Esophagus squamous epithelium (tissue), 5 donors: ENCODE data around the gene BMPER. TPM values are rescaled to one million over a fixed set of nuclear protein-coding genes. Genes with fewer than 3 reads are reported as not detected.

Experiments
- DNase-seq: peaks from one replicate; lab custom pipeline; 2025; lab: John Stamatoyannopoulos, UW
- H3K27ac ChIP-seq, 4 donors: fragments of 200-600 bp; sonication (generic); one replicate each; pipeline ENCODE4 v1.5.1; 2016 to 2019; ENCODE audit warnings: mild to moderate bottlenecking in 1 of 4
- H3K27me3 ChIP-seq, 4 donors: fragments of 200-600 bp; sonication (generic); 1 replicate in 3 of 4; 2 replicates in 1 of 4; pipeline versions ENCODE4 v1.5.1 to v1.6.0; 2017 to 2021; ENCODE audit warnings: antibody characterized with exemption in 1 of 4
- H3K36me3 ChIP-seq, 3 donors: fragments of 200-600 bp; sonication (generic); one replicate each; pipeline ENCODE4 v1.5.1; 2016 to 2019
- H3K4me1 ChIP-seq, 3 donors: fragments of 200-600 bp; sonication (generic); one replicate each; pipeline ENCODE4 v1.5.1; 2017 to 2019
- H3K4me3 ChIP-seq, 4 donors: fragments of 200-600 bp; sonication (generic); 1 replicate in 3 of 4; 2 replicates in 1 of 4; pipeline ENCODE4 v1.5.1; 2016 to 2019; ENCODE audit warnings: mild to moderate bottlenecking in 2 of 4, moderate library complexity in 1 of 4
- H3K9me3 ChIP-seq, 3 donors: fragments of 200-600 bp; sonication (generic); one replicate each; pipeline ENCODE4 v1.5.1; 2016 to 2019
- POLR2A ChIP-seq, 4 donors: fragments of 450-650 bp; IDR thresholded peaks; one replicate each; pipeline ENCODE4 v1.6.1; 2017; ENCODE audit warnings: antibody characterized with exemption in 4 of 4, mild to moderate bottlenecking in 4 of 4, moderate library complexity in 3 of 4
- WGBS, 2 donors: methylation state at CpG; one replicate each; pipeline ENCODE4 v1.1.5; 2018; 5-methylcytosine and 5-hydroxymethylcytosine counted together
- intact Hi-C: fragments of 100-400 bp; cut with DNase I; formaldehyde crosslinking; loops from one replicate; pipeline ENCODE4 v1.15.0; 2022
- total RNA-seq, 4 donors: library from RNA; depleted of rRNA; stranded (reverse); fragments of >200 nt; gene quantifications; one replicate each; pipeline ENCODE4 v1.1.0, GENCODE V29; 2016
- TF ChIP-seq, protein P1 (sequence below), 6 experiments: fragments of 450-650 bp in 4 of 6; fragments of 200-600 bp in 2 of 6; sonication (generic) in 2 of 6; IDR thresholded peaks; one replicate each; pipeline ENCODE4 v1.5.1; 2016 to 2019; ENCODE audit warnings: antibody characterized with exemption in 6 of 6, mild to moderate bottlenecking in 4 of 6, moderate library complexity in 4 of 6
- donor health status: DM: yes; HTN: yes; CAD: no.

Gene BMPER
- total RNA-seq, 4 donors from 2014 or later, result 0.11 to 0.76 (median 0.34) TPM

DNA sequence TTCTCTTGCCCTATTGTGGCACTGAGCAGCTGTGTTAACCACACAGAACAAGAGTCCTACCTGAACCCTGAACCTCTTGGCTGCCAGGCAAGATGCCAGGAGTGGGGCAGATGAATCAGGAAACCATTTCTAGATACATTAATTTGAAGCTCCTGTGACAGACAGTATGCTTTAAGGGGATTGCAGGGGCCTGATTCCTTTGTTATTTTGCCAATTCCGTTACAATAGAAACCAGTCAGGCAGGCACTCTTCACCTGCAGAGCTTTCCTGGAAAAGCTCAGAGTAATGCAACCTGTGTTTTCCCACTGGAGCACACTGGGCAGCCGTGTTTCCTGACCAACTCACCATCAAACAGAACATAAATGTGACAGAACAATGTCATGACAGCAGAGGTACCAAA lies 233.1 kb downstream of the BMPER start:
- Histone ChIP-seq H3K27me3 (no peaks in the 10 kb centered on the region), H3K9me3 (no peaks in the 10 kb centered on the region), H3K36me3 (no peaks in the 10 kb centered on the region), H3K4me3 (no peak overlapping the region), H3K4me1 (peaks cover 0 to 8% (median 4%) of the 10 kb centered on the region in 3 donors), H3K27ac (no peak overlapping the region)
- WGBS, 2 donors, result 53 to 70% methylated on average over 2 of the region's 2 CpGs
- intact Hi-C loops, result no loop called here
- no peak for DNase-seq
- TF ChIP-seq, protein P1, sequence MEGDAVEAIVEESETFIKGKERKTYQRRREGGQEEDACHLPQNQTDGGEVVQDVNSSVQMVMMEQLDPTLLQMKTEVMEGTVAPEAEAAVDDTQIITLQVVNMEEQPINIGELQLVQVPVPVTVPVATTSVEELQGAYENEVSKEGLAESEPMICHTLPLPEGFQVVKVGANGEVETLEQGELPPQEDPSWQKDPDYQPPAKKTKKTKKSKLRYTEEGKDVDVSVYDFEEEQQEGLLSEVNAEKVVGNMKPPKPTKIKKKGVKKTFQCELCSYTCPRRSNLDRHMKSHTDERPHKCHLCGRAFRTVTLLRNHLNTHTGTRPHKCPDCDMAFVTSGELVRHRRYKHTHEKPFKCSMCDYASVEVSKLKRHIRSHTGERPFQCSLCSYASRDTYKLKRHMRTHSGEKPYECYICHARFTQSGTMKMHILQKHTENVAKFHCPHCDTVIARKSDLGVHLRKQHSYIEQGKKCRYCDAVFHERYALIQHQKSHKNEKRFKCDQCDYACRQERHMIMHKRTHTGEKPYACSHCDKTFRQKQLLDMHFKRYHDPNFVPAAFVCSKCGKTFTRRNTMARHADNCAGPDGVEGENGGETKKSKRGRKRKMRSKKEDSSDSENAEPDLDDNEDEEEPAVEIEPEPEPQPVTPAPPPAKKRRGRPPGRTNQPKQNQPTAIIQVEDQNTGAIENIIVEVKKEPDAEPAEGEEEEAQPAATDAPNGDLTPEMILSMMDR (IDR thresholded peaks at IDR 0.05), result no peak
- no peak for TF ChIP-seq POLR2A (IDR thresholded peaks at IDR 0.05)

DNA sequence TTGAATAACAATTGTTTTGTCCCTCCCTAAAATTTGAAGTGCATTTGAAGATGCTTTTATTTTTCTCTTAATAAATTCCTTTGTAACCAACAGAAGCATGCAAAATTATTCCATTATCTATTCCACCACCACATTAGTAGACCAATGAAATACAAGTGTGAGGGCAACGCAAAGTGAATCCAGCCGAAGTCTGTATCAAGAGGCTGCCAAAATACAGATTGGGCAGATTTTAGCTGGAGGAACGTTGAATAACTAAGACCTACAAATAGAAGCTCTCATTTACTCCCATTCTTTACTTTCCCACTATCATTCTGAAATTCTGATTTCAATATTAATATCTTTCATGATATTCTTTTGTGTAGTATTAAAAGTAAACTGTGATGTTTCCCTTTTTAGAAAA lies 233.7 kb downstream of the BMPER start:
- 84 to 86% methylated on average over 3 of the region's 3 CpGs for WGBS, 2 donors

DNA sequence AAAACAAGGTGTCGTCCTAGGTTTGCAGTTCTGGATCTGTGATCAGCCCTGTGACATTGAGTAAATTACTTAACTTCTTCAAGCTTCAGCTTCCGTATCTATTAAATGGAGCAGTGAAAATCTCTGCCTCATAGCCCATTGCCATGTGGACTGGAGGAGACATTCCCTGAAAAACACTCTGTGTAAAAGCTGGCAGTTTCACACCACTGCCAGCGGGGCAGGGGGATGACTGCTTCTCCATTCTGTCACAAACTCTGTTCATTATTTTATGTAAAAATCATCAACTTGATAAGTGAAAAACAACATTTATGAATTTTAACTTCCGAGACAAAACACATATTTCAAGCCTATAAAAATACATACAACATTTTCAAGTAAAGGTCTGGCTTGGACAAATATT lies 234.7 kb downstream of the BMPER start:
- H3K9me3 ChIP-seq, result no peaks in the 10 kb centered on the region
- intact Hi-C loops, result no loop called here
- 83 to 93% methylated on average over 4 of the region's 4 CpGs for WGBS, 2 donors
- H3K36me3 ChIP-seq, result no peaks in the 10 kb centered on the region
- peaks cover 0 to 8% (median 0%) of the 10 kb centered on the region in 3 donors for H3K4me1 ChIP-seq
- no peak overlapping the region for H3K27ac ChIP-seq
- no peak overlapping the region for H3K4me3 ChIP-seq
- TF ChIP-seq, protein P1 (IDR thresholded peaks at IDR 0.05), result no peak
- TF ChIP-seq POLR2A (IDR thresholded peaks at IDR 0.05), result no peak
- H3K27me3 ChIP-seq, result no peaks in the 10 kb centered on the region
- no peak for DNase-seq

More for the DNA sequence above, 233.7 kb downstream of the BMPER start:
- Histone ChIP-seq H3K27ac (no peak overlapping the region), H3K27me3 (no peaks in the 10 kb centered on the region), H3K4me1 (peaks cover 0 to 8% (median 0%) of the 10 kb centered on the region in 3 donors), H3K36me3 (no peaks in the 10 kb centered on the region), H3K4me3 (no peak overlapping the region), H3K9me3 (no peaks in the 10 kb centered on the region)
- TF ChIP-seq POLR2A (IDR thresholded peaks at IDR 0.05), result no peak
- intact Hi-C loops, result no loop called here
- no peak for DNase-seq

- no peak overlapping the region for H3K4me3 ChIP-seq
- H3K27ac ChIP-seq, result no peak overlapping the region
- H3K4me1 ChIP-seq, result no peaks in the 10 kb centered on the region
- H3K36me3 ChIP-seq, result no peaks in the 10 kb centered on the region
- WGBS, 2 donors, result 70 to 75% methylated on average over 2 of the region's 2 CpGs
- no peaks in the 10 kb centered on the region for H3K9me3 ChIP-seq
- DNase-seq, result no peak
- intact Hi-C loops, result no loop called here
- TF ChIP-seq, protein P1 (IDR thresholded peaks at IDR 0.05), result no peak
- no peak for TF ChIP-seq POLR2A (IDR thresholded peaks at IDR 0.05)
- no peaks in the 10 kb centered on the region for H3K27me3 ChIP-seq
Measured at GRCh38 chr7:34143402-34143801, 238.1 kb downstream of the BMPER start.

GRCh38 chr7:34145603-34146002 lies 240.3 kb downstream of the BMPER start:
- H3K4me3 ChIP-seq, result no peak overlapping the region
- H3K36me3 ChIP-seq, result no peaks in the 10 kb centered on the region
- no peaks in the 10 kb centered on the region for H3K9me3 ChIP-seq
- no peaks in the 10 kb centered on the region for H3K27me3 ChIP-seq
- no peak overlapping the region for H3K27ac ChIP-seq
- DNase-seq, result no peak
- no peak for TF ChIP-seq POLR2A (IDR thresholded peaks at IDR 0.05)
- TF ChIP-seq, protein P1 (IDR thresholded peaks at IDR 0.05), result no peak
- 38 to 90% methylated on average over 1 of the region's 1 CpG for WGBS, 2 donors
- H3K4me1 ChIP-seq, result no peaks in the 10 kb centered on the region
- intact Hi-C loops, result no loop called here
